ENCODE data around the gene ENTREP3.

Gene ENTREP3

GRCh38 chr1:155273343-155274245, 18.3 kb upstream of the ENTREP3 start, which contains the start of gene CLK2:
Gene CLK2 (minus strand): TSS chr1:155273504. CDS start chr1:155270977, 2,527 bp downstream.
- Histone ChIP-seq H3K4me2 (ENCODE audit: low read length) (peak within 1 kb of the TSS; percentile 93), H3F3A (ENCODE audit: control insufficient read depth, insufficient read depth) (peaks cover 16% of the 10 kb centered on the region), H3K27ac (ENCODE audit: low read depth, low read length) (peak within 1 kb of the TSS; percentile 59), H4K20me1 (ENCODE audit: control insufficient read depth, insufficient read depth, low read depth, low read length) (peaks cover 5% of the 10 kb centered on the region; the same call in 1 of the 2 replicates), H3K4me1 (ENCODE audit: control insufficient read depth, low read length) (peaks cover 38% of the 10 kb centered on the region), H3K4me3 (ENCODE audit: low read length) (peak within 1 kb of the TSS; percentile 80), H3K9me2 (replicated peaks; ENCODE audit: control insufficient read depth, low read length) (no peaks in the 10 kb centered on the region), H3K79me2 (ENCODE audit: control insufficient read depth, low read length) (peaks cover 52% of the 10 kb centered on the region), H3K27me3 (ENCODE audit: control insufficient read depth, low read length) (no peaks in the 10 kb centered on the region), H3K36me3 (ENCODE audit: control insufficient read depth, low read length) (peaks cover 45% of the 10 kb centered on the region), H3K9me3 (ENCODE audit: control insufficient read depth, insufficient read depth, low read length) (no peaks in the 10 kb centered on the region)
- TF ChIP-seq EZH2phosphoT487 (IDR thresholded peaks at IDR 0.05; ENCODE audit: borderline replicate concordance, low read length) (no peak), CTCF (IDR thresholded peaks at IDR 0.05; ENCODE audit: low read depth, low read length, poor library complexity, severe bottlenecking) (no peak)

GRCh38 chr1:155272466-155273342, 17.4 kb upstream of the ENTREP3 start:
- Histone ChIP-seq H4K20me1 (ENCODE audit: control insufficient read depth, insufficient read depth, low read depth, low read length) (peaks cover 5% of the 10 kb centered on the region; the same call in 1 of the 2 replicates), H3K4me3 (ENCODE audit: low read length) (peak overlapping the region; percentile 80), H3K4me1 (ENCODE audit: control insufficient read depth, low read length) (peaks cover 31% of the 10 kb centered on the region), H3K36me3 (ENCODE audit: control insufficient read depth, low read length) (peaks cover 51% of the 10 kb centered on the region), H3K4me2 (ENCODE audit: low read length) (peak overlapping the region; percentile 93), H3K27ac (ENCODE audit: low read depth, low read length) (peak overlapping the region; percentile 59), H3K9me2 (replicated peaks; ENCODE audit: control insufficient read depth, low read length) (no peaks in the 10 kb centered on the region), H3K27me3 (ENCODE audit: control insufficient read depth, low read length) (no peaks in the 10 kb centered on the region), H3K9me3 (ENCODE audit: control insufficient read depth, insufficient read depth, low read length) (no peaks in the 10 kb centered on the region), H3F3A (ENCODE audit: control insufficient read depth, insufficient read depth) (peaks cover 10% of the 10 kb centered on the region), H3K79me2 (ENCODE audit: control insufficient read depth, low read length) (peaks cover 46% of the 10 kb centered on the region)
- TF ChIP-seq EZH2phosphoT487 (IDR thresholded peaks at IDR 0.05; ENCODE audit: borderline replicate concordance, low read length) (no peak), CTCF (IDR thresholded peaks at IDR 0.05; ENCODE audit: low read depth, low read length, poor library complexity, severe bottlenecking) (no peak)

- TF ChIP-seq CTCF (IDR thresholded peaks at IDR 0.05; ENCODE audit: low read depth, low read length, poor library complexity, severe bottlenecking) (no peak), EZH2phosphoT487 (IDR thresholded peaks at IDR 0.05; ENCODE audit: borderline replicate concordance, low read length) (no peak)
- Histone ChIP-seq H3K9me3 (ENCODE audit: control insufficient read depth, insufficient read depth, low read length) (no peaks in the 10 kb centered on the region), H3K4me3 (ENCODE audit: low read length) (no peak overlapping the region), H3K4me1 (ENCODE audit: control insufficient read depth, low read length) (peaks cover 16% of the 10 kb centered on the region), H3K9me2 (replicated peaks; ENCODE audit: control insufficient read depth, low read length) (no peaks in the 10 kb centered on the region), H3K36me3 (ENCODE audit: control insufficient read depth, low read length) (peaks cover 82% of the 10 kb centered on the region), H3K27me3 (ENCODE audit: control insufficient read depth, low read length) (no peaks in the 10 kb centered on the region), H3K79me2 (ENCODE audit: control insufficient read depth, low read length) (peaks cover 44% of the 10 kb centered on the region), H3K4me2 (ENCODE audit: low read length) (no peak overlapping the region), H3K27ac (ENCODE audit: low read depth, low read length) (no peak overlapping the region), H4K20me1 (ENCODE audit: control insufficient read depth, insufficient read depth, low read depth, low read length) (peaks cover 5% of the 10 kb centered on the region; the same call in 1 of the 2 replicates), H3F3A (ENCODE audit: control insufficient read depth, insufficient read depth) (peaks cover 22% of the 10 kb centered on the region)
Observed at GRCh38 chr1:155269381-155269780, 14.1 kb upstream of the ENTREP3 start.

All from DOHH2 (cell line).